HepG2 (cell line): ENCODE data around the gene CISD2. TPM values are rescaled to one million over a fixed set of nuclear protein-coding genes. Genes with fewer than 3 reads are reported as not detected.

Experiments
- ATF5 ChIP-seq: sonication (generic); formaldehyde crosslinking; IDR thresholded peaks from 2 replicates; pipeline ENCODE4 v1.4.0; 2020; ENCODE audit warnings: mild to moderate bottlenecking, low read depth, missing genetic modification reagents
- BORCS8-MEF2B ChIP-seq: sonication (generic); formaldehyde crosslinking; IDR thresholded peaks from 2 replicates; pipeline ENCODE4 v1.8.0; 2022; ENCODE audit warnings: mild to moderate bottlenecking, missing genetic modification reagents
- DR1 ChIP-seq: sonication (generic); formaldehyde crosslinking; IDR thresholded peaks from 2 replicates; pipeline ENCODE4 v1.8.0; 2021; ENCODE audit warnings: mild to moderate bottlenecking, missing genetic modification reagents, inconsistent platforms
- E2F5 ChIP-seq: sonication (generic); formaldehyde crosslinking; conservative IDR thresholded peaks from 2 replicates; pipeline ENCODE4 v1.4.0; 2020; ENCODE audit warnings: missing genetic modification reagents
- ETV5 ChIP-seq: IDR thresholded peaks from 2 replicates; pipeline ENCODE4 v1.6.1; 2018; ENCODE audit warnings: missing biosample characterization, missing genetic modification reagents, inconsistent platforms, borderline replicate concordance
- FOXK1 ChIP-seq: sonication (generic); formaldehyde crosslinking; IDR thresholded peaks from 2 replicates; pipeline ENCODE4 v1.4.0; 2020; ENCODE audit warnings: low read depth, missing genetic modification reagents, borderline replicate concordance
- GTF3A ChIP-seq: sonication (generic); formaldehyde crosslinking; conservative IDR thresholded peaks from 2 replicates; pipeline ENCODE4 v1.4.0; 2020; ENCODE audit warnings: mild to moderate bottlenecking, missing genetic modification reagents
- HNF4A ChIP-seq: sonication (generic); formaldehyde crosslinking; IDR thresholded peaks from 2 replicates; pipeline ENCODE4 v1.4.0; 2020; ENCODE audit warnings: missing genetic modification reagents
- KAT8 ChIP-seq: IDR thresholded peaks from 2 replicates; pipeline ENCODE4 v1.6.1; 2016; ENCODE audit warnings: missing genetic modification reagents, missing compliant biosample characterization
- MAFK ChIP-seq, 2 experiments: IDR thresholded peaks in 1 of 2; conservative IDR thresholded peaks in 1 of 2; 2 replicates each; pipeline ENCODE4 v1.6.1; 2011; ENCODE audit warnings: improper control_type of control experiment in 2 of 2, low read length in 2 of 2
- MEF2D ChIP-seq: sonication (generic); formaldehyde crosslinking; IDR thresholded peaks from 2 replicates; pipeline ENCODE4 v1.5.1; 2020; ENCODE audit warnings: mild to moderate bottlenecking, missing genetic modification reagents
- MXD1 ChIP-seq: sonication (generic); formaldehyde crosslinking; IDR thresholded peaks from 2 replicates; pipeline ENCODE4 v1.4.0; 2020; ENCODE audit warnings: mild to moderate bottlenecking, missing genetic modification reagents
- NONO ChIP-seq, 2 experiments: fragments of 450-650 bp in 1 of 2; sonication (generic) in 1 of 2; formaldehyde crosslinking in 1 of 2; IDR thresholded peaks in 1 of 2; conservative IDR thresholded peaks in 1 of 2; 2 replicates each; pipeline versions ENCODE4 v1.6.1 to v1.8.0; 2017 to 2022; ENCODE audit warnings: mild to moderate bottlenecking in 1 of 2, missing genetic modification reagents in 1 of 2, moderate library complexity in 1 of 2
- RARA ChIP-seq: IDR thresholded peaks from 2 replicates; pipeline ENCODE4 v1.6.1; 2016; ENCODE audit warnings: missing genetic modification reagents, missing compliant biosample characterization
- YEATS2 ChIP-seq: sonication (generic); formaldehyde crosslinking; IDR thresholded peaks from 2 replicates; pipeline ENCODE4 v1.4.0; 2020; ENCODE audit warnings: missing genetic modification reagents, borderline replicate concordance
- ZNF280B ChIP-seq: sonication (generic); formaldehyde crosslinking; IDR thresholded peaks from 2 replicates; pipeline ENCODE4 v1.5.0; 2020; ENCODE audit warnings: missing genetic modification reagents, mild to moderate bottlenecking, borderline replicate concordance
- ZNF333 ChIP-seq: sonication (generic); formaldehyde crosslinking; IDR thresholded peaks from 2 replicates; pipeline ENCODE4 v1.4.0; 2020; ENCODE audit warnings: mild to moderate bottlenecking, missing genetic modification reagents, borderline replicate concordance
- ZNF784 ChIP-seq: sonication (generic); formaldehyde crosslinking; IDR thresholded peaks from 2 replicates; pipeline ENCODE4 v1.5.1; 2020; ENCODE audit warnings: missing genetic modification reagents, mild to moderate bottlenecking, borderline replicate concordance
- ZNF878 ChIP-seq: sonication (generic); formaldehyde crosslinking; IDR thresholded peaks from 2 replicates; pipeline ENCODE4 v1.8.1; 2023; ENCODE audit warnings: mild to moderate bottlenecking, missing genetic modification reagents, moderate library complexity
- polyA plus RNA-seq, 8 experiments: library from polyadenylated mRNA; depleted of rRNA in 3 of 8; stranded (reverse) in 7 of 8; unstranded in 1 of 8; fragments of >200 nt; fragmentation: Illumina TruSeq in 4 of 8; extraction: Trizol in 4 of 8; gene quantifications; 2 replicates each; pipeline versions ENCODE4 v1.2.1 to v1.2.3, GENCODE V29; 2011 to 2016; ENCODE audit warnings: low read depth in 4 of 8, missing spikeins in 1 of 8, mixed read lengths in 1 of 8; ENCODE audit not compliant: insufficient read depth in 1 of 8
- total RNA-seq, 5 experiments: library from RNA; depleted of rRNA; stranded (reverse); fragments of >200 nt; fragmentation: Illumina TruSeq; extraction: Trizol; gene quantifications; 2 replicates each; pipeline ENCODE4 v1.2.3, GENCODE V29; 2016; ENCODE audit warnings: low read depth in 1 of 5
- TF ChIP-seq, protein P1 (sequence below): sonication (generic); formaldehyde crosslinking; IDR thresholded peaks from 2 replicates; pipeline ENCODE4 v1.5.0; 2020; ENCODE audit warnings: missing genetic modification reagents, mild to moderate bottlenecking, borderline replicate concordance
- TF ChIP-seq, protein P2 (sequence below): IDR thresholded peaks from 2 replicates; pipeline ENCODE4 v1.6.1; 2016; ENCODE audit warnings: missing compliant biosample characterization, missing genetic modification reagents, borderline replicate concordance

The CISD2 gene
- total and polyA plus RNA-seq, 2 of the 13 experiments (the other 11 are each of a cell fraction or from before 2014, with no cell fraction given): 24.5 to 37.7 TPM

DNA sequence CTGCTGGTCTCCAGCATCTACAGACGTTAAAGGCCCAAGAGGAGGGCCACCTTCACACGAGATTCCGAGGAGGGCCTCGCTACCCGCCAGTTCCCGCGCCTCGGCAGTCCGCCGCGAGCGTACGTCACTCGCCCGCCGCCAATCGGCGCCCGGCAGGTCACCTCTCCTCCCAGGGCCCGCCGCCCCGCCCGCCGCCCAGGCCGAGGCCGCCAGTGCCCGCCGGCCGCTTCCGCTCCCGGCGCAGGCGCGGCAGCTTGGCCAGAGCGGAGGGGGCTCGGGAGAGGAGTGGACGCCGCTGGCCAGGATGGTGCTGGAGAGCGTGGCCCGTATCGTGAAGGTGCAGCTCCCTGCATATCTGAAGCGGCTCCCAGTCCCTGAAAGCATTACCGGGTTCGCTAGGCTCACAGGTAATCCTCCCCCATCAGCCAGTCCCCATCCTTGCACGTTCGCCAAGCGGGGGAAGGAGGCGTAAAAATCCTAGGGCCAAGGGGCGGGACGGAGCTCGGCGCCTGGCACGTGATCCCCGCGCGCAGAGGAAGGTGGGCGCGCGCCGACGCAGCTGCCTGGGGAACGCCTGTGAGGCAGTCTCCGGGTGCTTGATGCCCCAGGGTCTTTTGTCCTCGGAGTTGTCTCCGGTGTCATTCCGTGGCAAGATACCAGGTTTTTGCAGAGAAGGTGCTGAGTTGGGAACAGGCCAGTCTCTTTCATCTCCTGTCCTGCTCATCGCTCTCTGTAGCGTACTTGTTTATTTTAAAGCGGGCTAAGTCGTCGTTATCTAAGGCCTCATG is at the start of gene CISD2 (continued):
- TF ChIP-seq GTF3A (CRISPR knock-in tag) (0 out of 2 replicates have a peak, but pooled peaks have one; percentile 87), BORCS8-MEF2B (CRISPR knock-in tag) (peak; percentile 93), RARA (peak; percentile 22), FOXK1 (CRISPR knock-in tag) (no peak), DR1 (no peak; the same call in 1 of the 2 replicates), ATF5 (peak; percentile 97; the same call in 1 of the 2 replicates), ZNF878 (CRISPR knock-in tag) (peak; percentile 96), ZNF784 (peak; percentile 72), YEATS2 (CRISPR knock-in tag) (peak; percentile 73; the same call in 1 of the 2 replicates), NONO (IDR thresholded peaks at IDR 0.05) (no peak), NONO (CRISPR knock-in tag; conservative IDR thresholded peaks at IDR 0.05) (peak; percentile 92), ZNF333 (CRISPR knock-in tag) (peak; percentile 70; the same call in 1 of the 2 replicates), KAT8 (CRISPR knock-in tag) (peak; percentile 73), MEF2D (CRISPR knock-in tag) (peak; percentile 58), ZNF280B (peak; percentile 92; the same call in 1 of the 2 replicates), HNF4A (CRISPR knock-in tag) (no peak; the same call in 1 of the 2 replicates), ETV5 (peak; percentile 32; the same call in 1 of the 2 replicates), E2F5 (CRISPR knock-in tag) (0 out of 2 replicates have a peak, but pooled peaks have one; percentile 17), MXD1 (CRISPR knock-in tag) (peak; percentile 81), MAFK (conservative IDR thresholded peaks at IDR 0.05 in 1 of 2, IDR thresholded peaks at IDR 0.05 in 1 of 2; ENCODE audit: low read length in 2 of 2) (no peak)
- TF ChIP-seq, protein P1, sequence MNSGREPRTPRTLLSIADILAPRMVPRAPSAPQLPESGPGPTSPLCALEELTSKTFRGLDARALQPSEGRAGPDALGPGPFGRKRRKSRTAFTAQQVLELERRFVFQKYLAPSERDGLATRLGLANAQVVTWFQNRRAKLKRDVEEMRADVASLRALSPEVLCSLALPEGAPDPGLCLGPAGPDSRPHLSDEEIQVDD: peak; percentile 20; the same call in 1 of the 2 replicates
- TF ChIP-seq, protein P2, sequence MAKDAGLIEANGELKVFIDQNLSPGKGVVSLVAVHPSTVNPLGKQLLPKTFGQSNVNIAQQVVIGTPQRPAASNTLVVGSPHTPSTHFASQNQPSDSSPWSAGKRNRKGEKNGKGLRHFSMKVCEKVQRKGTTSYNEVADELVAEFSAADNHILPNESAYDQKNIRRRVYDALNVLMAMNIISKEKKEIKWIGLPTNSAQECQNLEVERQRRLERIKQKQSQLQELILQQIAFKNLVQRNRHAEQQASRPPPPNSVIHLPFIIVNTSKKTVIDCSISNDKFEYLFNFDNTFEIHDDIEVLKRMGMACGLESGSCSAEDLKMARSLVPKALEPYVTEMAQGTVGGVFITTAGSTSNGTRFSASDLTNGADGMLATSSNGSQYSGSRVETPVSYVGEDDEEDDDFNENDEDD (CRISPR knock-in tag): peak; percentile 92
